ENCODE data around the gene MAD1L1. TPM values are rescaled to one million over a fixed set of nuclear protein-coding genes. Genes with fewer than 3 reads are reported as not detected.

Gene MAD1L1
- total and polyA plus RNA-seq, 11 donors, result 11.1 to 29.7 (median 20.9) TPM

DNA sequence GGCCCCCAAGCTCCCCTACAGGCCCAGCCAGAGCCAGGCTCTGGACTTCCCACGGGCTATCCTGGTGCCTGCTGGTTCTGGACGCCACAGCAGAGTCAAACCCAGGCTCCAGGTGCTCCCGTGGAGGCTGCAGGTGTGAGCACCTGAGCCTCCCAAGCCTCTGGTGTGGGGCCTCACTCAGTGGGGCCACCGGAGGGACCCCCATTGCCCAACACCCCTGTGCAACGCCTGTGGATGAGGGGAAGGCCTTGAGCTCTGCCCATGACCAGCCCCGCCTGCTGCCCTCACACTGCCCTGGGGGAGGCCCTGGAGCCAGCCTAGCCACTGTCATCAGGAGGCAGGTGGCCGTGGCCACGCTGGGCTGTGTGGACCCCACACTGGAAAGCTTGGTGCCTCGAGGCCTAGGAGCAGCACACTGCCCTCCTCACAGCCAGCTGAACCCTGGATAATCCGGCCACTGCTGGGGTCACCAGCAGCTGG, 229.3 kb downstream of the MAD1L1 start:
- H3K27ac ChIP-seq, result no peak overlapping the region
- no peaks in the 10 kb centered on the region for H3K9me3 ChIP-seq
- TF ChIP-seq, protein P1, sequence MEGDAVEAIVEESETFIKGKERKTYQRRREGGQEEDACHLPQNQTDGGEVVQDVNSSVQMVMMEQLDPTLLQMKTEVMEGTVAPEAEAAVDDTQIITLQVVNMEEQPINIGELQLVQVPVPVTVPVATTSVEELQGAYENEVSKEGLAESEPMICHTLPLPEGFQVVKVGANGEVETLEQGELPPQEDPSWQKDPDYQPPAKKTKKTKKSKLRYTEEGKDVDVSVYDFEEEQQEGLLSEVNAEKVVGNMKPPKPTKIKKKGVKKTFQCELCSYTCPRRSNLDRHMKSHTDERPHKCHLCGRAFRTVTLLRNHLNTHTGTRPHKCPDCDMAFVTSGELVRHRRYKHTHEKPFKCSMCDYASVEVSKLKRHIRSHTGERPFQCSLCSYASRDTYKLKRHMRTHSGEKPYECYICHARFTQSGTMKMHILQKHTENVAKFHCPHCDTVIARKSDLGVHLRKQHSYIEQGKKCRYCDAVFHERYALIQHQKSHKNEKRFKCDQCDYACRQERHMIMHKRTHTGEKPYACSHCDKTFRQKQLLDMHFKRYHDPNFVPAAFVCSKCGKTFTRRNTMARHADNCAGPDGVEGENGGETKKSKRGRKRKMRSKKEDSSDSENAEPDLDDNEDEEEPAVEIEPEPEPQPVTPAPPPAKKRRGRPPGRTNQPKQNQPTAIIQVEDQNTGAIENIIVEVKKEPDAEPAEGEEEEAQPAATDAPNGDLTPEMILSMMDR (IDR thresholded peaks at IDR 0.05), result no peak
- TF ChIP-seq POLR2A (IDR thresholded peaks at IDR 0.05), result no peak
- H3K4me3 ChIP-seq, result no peak overlapping the region
- H3K36me3 ChIP-seq, result peaks cover 0 to 6% (median 0%) of the 10 kb centered on the region in 9 donors
- peaks cover 0 to 16% (median 1%) of the 10 kb centered on the region in 12 donors for H3K4me1 ChIP-seq
- peak in 4 of 5 donors; percentile 9 to 37 (median 16) for DNase-seq
- no peak for ATAC-seq
- 94 to 98% (median 96%) methylated on average over 2 to 10 of the region's 10 CpGs for WGBS, 4 donors
- intact Hi-C loops (cut with DNase I), result no loop called here
- H3K27me3 ChIP-seq, result no peaks in the 10 kb centered on the region

DNA sequence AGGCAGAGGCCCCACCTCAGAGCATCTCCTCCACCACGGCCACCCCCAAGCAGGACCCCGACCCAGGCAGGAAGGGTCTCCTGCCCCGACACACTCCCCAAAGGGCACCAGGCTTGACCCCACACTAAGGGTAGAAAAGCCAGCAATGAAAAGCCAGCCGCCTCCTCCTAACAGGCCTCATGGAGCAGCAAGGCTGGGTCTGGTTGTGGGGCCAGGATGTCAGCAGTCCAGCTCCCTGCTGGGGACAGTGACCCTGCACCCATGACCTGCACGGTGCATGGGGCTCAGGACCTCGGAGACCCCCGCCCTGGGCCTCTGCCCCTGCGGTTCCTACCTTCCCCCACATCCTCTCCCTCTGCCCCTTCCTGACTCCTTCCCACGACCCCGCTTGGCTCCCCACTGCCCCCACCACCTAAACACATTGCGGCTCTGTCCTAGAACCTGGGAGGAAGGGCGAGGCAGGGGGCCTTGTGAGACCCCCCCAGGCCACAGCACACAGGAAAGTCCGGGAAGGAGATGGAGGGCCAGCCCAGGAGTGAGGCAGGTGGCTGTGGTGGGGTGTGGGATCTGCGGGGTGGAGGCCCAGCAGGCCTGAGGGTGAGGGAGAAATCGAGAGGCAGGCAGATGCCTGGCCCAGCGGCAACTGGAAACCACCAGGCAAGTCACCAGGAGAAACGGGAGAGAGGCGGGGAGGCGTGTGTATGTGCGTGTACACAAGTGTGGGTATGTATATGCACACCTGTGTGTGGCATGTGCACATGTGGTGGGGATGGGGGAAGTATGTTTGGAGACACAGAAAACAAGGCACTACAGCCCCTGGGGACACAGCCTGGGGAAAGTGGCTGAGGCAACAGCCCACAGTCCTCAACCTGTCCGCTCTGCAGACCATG, 229.9 kb downstream of the MAD1L1 start:
- Histone ChIP-seq H3K9me3 (no peaks in the 10 kb centered on the region), H3K27me3 (no peaks in the 10 kb centered on the region), H3K4me3 (no peak overlapping the region), H3K27ac (no peak overlapping the region), H3K4me1 (peaks cover 0 to 12% (median 0%) of the 10 kb centered on the region in 12 donors), H3K36me3 (peaks cover 0 to 6% (median 0%) of the 10 kb centered on the region in 9 donors)
- WGBS, 4 donors, result 91 to 93% (median 92%) methylated on average over 20 to 21 of the region's 21 CpGs
- peak in 4 of 5 donors; percentile 10 to 33 (median 15) for DNase-seq
- no peak for ATAC-seq
- no peak for TF ChIP-seq POLR2A (IDR thresholded peaks at IDR 0.05)
- TF ChIP-seq, protein P1 (IDR thresholded peaks at IDR 0.05), result no peak
- intact Hi-C loops (cut with DNase I), result no loop called here

DNA sequence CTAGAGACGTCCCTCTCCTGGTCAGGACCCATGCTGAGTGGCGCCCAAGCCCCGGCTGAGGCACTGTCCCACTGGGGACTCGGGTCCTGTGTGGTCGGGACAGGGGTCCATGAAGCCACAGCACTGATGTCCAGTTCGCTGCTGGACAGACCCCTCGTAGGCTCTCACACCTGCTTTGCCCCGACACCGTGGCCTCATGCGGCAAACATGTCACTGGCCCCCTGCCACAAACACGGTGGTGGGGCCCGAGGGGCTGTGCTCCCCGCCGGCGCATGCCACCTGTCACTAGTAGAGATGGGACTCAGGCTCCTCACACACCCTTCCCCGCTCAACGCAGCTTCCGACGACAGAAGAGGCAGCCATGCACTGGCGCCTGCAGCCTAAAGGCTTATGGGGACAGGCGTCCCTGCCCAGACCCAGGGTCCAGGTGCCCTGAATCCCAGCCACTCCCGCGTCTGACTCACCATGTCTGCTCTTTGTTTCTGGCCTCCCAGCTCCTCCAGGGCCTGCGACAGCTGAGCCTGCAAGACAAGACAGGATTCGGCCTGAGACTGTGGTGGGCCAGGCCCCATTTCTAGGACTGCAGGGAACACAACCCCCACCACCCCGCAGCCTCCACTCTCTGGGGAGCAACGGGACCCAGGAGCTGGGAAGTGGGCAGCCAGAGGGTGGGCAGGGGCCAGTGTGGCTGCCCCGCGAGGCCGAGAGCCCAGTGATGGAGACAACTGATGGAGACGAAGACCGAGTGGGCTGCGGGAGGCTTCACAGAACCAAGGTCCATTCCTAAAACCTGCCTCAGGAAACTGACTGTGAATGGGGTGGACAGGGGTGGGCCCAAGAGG, 230.9 kb downstream of the MAD1L1 start:
- Histone ChIP-seq H3K4me1 (peaks cover 0 to 8% (median 0%) of the 10 kb centered on the region in 12 donors), H3K9me3 (no peaks in the 10 kb centered on the region), H3K4me3 (no peak overlapping the region), H3K36me3 (peaks cover 0 to 6% (median 0%) of the 10 kb centered on the region in 9 donors), H3K27me3 (no peaks in the 10 kb centered on the region), H3K27ac (no peak overlapping the region)
- DNase-seq (peak in 3 of 5 donors; percentile 19 to 56 (median 20)), ATAC-seq (no peak)
- WGBS, 4 donors, result 89 to 94% (median 92%) methylated on average over 25 to 33 of the region's 33 CpGs
- intact Hi-C loops (cut with DNase I), result no loop called here
- TF ChIP-seq, protein P1 (IDR thresholded peaks at IDR 0.05), result no peak
- no peak for TF ChIP-seq POLR2A (IDR thresholded peaks at IDR 0.05)
